Uterus (tissue), 4 donors: ENCODE data around the gene NDC1. TPM values are rescaled to one million over a fixed set of nuclear protein-coding genes. Genes with fewer than 3 reads are reported as not detected.
"Not testable (repeated sequence)": the region's sequence is repeated elsewhere in the genome, so short reads cannot be mapped to it uniquely, and the experiment has no call there.

Experiments used
- DNase-seq, 2 donors: peaks; one replicate each; pipeline ENCODE4 v3.0.0-alpha.2; 2019 to 2020
- H3K27ac ChIP-seq, 2 donors: fragments of 200-600 bp; sonication (generic); 1 replicate in 1 of 2; 2 replicates in 1 of 2; pipeline ENCODE4 v1.5.1; 2016 to 2018
- H3K27me3 ChIP-seq, 2 donors: fragments of 200-600 bp; sonication (generic); one replicate each; pipeline ENCODE4 v1.5.1; 2018 to 2019; ENCODE audit warnings: control low read depth in 1 of 2
- H3K36me3 ChIP-seq, 2 donors: fragments of 200-600 bp; sonication (generic); one replicate each; pipeline ENCODE4 v1.5.1; 2019; ENCODE audit warnings: control low read depth in 1 of 2
- H3K4me1 ChIP-seq, 2 donors: fragments of 200-600 bp; sonication (generic); one replicate each; pipeline ENCODE4 v1.5.1; 2018 to 2019; ENCODE audit warnings: control low read depth in 1 of 2
- H3K4me3 ChIP-seq, 2 donors: fragments of 200-600 bp; sonication (generic); 1 replicate in 1 of 2; 2 replicates in 1 of 2; pipeline ENCODE4 v1.5.1; 2018 to 2019; ENCODE audit warnings: mild to moderate bottlenecking in 1 of 2
- H3K9me3 ChIP-seq, 2 donors: fragments of 200-600 bp; sonication (generic); one replicate each; pipeline ENCODE4 v1.5.1; 2019; ENCODE audit warnings: control low read depth in 1 of 2
- POLR2A ChIP-seq, 2 donors: fragments of 450-650 bp; IDR thresholded peaks; one replicate each; pipeline ENCODE4 v1.6.1; 2016; ENCODE audit warnings: antibody characterized with exemption in 2 of 2, mild to moderate bottlenecking in 1 of 2, moderate library complexity in 1 of 2
- intact Hi-C: fragments of 100-400 bp; cut with DNase I; formaldehyde crosslinking; loops from one replicate; pipeline ENCODE4 v1.15.1; 2023; ENCODE audit warnings: low total_unique reads
- total RNA-seq, 4 donors: library from RNA; depleted of rRNA in 3 of 4; stranded (reverse); fragments of >200 nt in 3 of 4; gene quantifications; one replicate each; pipeline versions ENCODE4 v1.1.0 to v1.2.4, GENCODE V29; 2014 to 2023
- TF ChIP-seq, protein P1 (sequence below), 4 experiments: fragments of 200-600 bp in 2 of 4; fragments of 450-650 bp in 2 of 4; sonication (generic) in 2 of 4; IDR thresholded peaks; one replicate each; pipeline ENCODE4 v1.5.1; 2016 to 2019; ENCODE audit warnings: antibody characterized with exemption in 4 of 4, mild to moderate bottlenecking in 2 of 4, moderate library complexity in 1 of 4
- donor health status: DM: yes; HTN: yes; CAD: no.

The NDC1 gene, protein sequence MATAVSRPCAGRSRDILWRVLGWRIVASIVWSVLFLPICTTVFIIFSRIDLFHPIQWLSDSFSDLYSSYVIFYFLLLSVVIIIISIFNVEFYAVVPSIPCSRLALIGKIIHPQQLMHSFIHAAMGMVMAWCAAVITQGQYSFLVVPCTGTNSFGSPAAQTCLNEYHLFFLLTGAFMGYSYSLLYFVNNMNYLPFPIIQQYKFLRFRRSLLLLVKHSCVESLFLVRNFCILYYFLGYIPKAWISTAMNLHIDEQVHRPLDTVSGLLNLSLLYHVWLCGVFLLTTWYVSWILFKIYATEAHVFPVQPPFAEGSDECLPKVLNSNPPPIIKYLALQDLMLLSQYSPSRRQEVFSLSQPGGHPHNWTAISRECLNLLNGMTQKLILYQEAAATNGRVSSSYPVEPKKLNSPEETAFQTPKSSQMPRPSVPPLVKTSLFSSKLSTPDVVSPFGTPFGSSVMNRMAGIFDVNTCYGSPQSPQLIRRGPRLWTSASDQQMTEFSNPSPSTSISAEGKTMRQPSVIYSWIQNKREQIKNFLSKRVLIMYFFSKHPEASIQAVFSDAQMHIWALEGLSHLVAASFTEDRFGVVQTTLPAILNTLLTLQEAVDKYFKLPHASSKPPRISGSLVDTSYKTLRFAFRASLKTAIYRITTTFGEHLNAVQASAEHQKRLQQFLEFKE
- 10 to 100 TPM in 3 of 4 donors, 1 to 10 TPM in 1; 6.1 to 41.8 (median 16.8) TPM for total RNA-seq

DNA sequence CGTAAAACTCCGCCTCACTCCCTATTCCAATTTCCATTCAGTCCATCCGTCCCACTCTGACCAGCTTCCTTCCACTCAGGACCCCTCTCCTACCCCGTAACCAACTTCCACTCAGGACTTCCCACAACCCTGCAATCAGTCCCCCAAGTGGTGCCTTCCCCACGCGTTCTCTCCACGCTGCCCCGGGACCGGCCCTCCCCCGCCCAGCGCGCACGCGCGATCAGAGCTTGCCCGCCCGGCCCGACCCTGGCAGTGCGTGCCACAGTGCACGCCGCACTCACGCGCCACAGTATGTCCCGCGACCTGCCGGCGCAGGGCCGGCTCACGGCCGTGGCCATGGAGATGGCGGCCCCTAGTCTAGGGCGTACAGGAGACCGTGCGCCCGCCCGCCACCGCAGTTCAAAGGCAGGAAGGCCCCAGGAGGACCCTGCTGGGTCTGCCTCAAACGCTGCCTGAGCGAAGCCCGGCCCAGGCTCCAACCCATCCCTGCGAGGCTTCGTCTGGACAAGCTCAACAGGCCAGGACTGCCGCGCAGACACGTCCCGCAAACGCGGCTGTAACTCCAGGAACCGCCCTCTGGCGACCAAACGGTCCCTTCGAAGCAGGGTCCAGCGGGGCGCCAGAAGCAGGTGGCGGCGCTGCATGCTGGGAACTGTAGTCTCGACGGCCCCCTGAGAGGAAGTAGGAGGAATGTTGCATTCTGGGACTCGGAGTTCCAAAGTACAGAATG, at the start of gene NDC1:
NDC1 (minus strand) TSS at position 373 of the 730 bp plus-strand sequence; CDS start at position 338, 35 bp downstream.
- peak; percentile 89 to 90 for DNase-seq
- no peaks in the 10 kb centered on the region for H3K4me1 ChIP-seq
- no peaks in the 10 kb centered on the region for H3K27me3 ChIP-seq
- H3K36me3 ChIP-seq = no peaks in the 10 kb centered on the region
- peak within 1 kb of the TSS; percentile 87 to 91 for H3K27ac ChIP-seq
- peaks cover 0 to 5% of the 10 kb centered on the region in 2 donors for H3K9me3 ChIP-seq
- TF ChIP-seq, protein P1, sequence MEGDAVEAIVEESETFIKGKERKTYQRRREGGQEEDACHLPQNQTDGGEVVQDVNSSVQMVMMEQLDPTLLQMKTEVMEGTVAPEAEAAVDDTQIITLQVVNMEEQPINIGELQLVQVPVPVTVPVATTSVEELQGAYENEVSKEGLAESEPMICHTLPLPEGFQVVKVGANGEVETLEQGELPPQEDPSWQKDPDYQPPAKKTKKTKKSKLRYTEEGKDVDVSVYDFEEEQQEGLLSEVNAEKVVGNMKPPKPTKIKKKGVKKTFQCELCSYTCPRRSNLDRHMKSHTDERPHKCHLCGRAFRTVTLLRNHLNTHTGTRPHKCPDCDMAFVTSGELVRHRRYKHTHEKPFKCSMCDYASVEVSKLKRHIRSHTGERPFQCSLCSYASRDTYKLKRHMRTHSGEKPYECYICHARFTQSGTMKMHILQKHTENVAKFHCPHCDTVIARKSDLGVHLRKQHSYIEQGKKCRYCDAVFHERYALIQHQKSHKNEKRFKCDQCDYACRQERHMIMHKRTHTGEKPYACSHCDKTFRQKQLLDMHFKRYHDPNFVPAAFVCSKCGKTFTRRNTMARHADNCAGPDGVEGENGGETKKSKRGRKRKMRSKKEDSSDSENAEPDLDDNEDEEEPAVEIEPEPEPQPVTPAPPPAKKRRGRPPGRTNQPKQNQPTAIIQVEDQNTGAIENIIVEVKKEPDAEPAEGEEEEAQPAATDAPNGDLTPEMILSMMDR (IDR thresholded peaks at IDR 0.05) = peak; percentile 30 to 43 (median 38)
- no peak for TF ChIP-seq POLR2A (IDR thresholded peaks at IDR 0.05)
- intact Hi-C loops = no loop called here
- peak within 1 kb of the TSS; percentile 53 to 97 for H3K4me3 ChIP-seq

DNA sequence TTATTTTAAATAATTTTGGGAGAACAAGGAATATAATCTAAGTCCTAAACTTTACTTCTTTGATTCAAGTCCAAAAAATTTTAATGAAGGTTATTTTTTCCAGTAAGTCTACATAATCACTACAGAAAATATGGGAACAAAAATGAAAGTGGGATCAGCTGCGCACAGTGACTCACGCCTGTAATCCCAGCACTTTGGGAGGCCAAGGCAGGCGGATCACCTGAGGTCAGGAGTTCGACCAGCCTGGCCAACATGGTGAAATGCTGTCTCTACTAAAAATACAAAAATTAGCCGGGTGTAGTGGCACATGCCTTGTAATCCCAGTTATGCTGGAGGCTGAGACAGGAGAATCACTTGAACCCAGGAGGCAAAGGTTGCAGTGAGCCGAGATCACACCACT, 45.5 kb upstream of the NDC1 start:
- H3K36me3 ChIP-seq, DNase-seq, H3K27me3 ChIP-seq, H3K27ac ChIP-seq, H3K4me1 ChIP-seq, H3K9me3 ChIP-seq, H3K4me3 ChIP-seq, intact Hi-C loops: not testable (repeated sequence)

DNA sequence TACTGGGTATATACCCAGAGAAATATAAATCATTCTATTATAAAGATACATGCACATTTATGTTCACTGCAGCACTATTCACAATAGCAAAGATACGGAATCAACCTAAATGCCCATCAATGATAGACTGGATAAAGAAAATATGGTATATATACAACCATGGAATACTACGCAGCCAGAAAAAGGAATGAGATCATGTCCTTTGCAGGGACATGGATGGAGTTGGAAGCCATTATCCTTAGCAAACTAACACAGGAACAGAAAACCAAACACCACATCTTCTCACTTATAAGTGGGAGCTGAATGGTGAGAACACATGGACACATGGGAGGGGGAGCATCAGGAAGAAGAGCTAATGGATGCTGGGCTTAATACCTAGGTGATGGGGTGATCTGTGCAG, 43.8 kb upstream of the NDC1 start:
- intact Hi-C loops, H3K4me3 ChIP-seq, H3K36me3 ChIP-seq, H3K4me1 ChIP-seq, H3K27me3 ChIP-seq, DNase-seq, H3K27ac ChIP-seq, H3K9me3 ChIP-seq: not testable (repeated sequence)

DNA sequence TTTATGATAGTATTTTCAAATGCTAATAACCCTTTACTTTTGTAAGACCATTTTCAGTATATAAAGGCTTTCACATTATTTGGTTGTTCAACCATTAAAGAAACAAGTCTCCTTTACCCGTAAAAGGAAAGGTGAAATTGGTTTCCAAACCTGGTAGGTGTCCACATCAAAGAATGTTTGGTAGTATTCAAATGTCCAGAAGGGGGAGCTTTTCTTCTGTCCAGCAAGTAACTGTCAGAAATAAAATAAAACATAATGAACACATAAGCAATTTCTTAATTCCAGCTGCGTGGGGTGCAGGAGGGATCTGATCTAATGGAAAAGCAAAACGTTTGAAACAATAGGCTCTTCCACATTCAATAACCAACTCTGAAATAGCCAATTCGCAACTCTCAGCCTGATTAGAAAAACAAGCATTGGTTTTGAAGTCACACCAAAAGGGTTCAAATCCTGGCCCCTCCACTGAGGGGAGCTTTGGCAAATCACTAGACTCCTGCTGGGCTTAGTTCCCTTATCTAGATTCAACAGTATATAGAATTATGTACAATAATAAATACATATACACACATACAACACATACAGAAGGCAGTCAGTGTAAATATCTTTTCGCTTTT, 40.5 kb upstream of the NDC1 start:
- TF ChIP-seq, protein P1 (IDR thresholded peaks at IDR 0.05) = peak; percentile 46 to 63 (median 54)
- no peak for TF ChIP-seq POLR2A (IDR thresholded peaks at IDR 0.05)
- H3K27ac ChIP-seq = no peak overlapping the region
- H3K27me3 ChIP-seq = no peaks in the 10 kb centered on the region
- H3K9me3 ChIP-seq = no peaks in the 10 kb centered on the region
- no peaks in the 10 kb centered on the region for H3K36me3 ChIP-seq
- no peaks in the 10 kb centered on the region for H3K4me1 ChIP-seq
- H3K4me3 ChIP-seq = no peak overlapping the region
- DNase-seq = no peak
- intact Hi-C loops = no loop called here

DNA sequence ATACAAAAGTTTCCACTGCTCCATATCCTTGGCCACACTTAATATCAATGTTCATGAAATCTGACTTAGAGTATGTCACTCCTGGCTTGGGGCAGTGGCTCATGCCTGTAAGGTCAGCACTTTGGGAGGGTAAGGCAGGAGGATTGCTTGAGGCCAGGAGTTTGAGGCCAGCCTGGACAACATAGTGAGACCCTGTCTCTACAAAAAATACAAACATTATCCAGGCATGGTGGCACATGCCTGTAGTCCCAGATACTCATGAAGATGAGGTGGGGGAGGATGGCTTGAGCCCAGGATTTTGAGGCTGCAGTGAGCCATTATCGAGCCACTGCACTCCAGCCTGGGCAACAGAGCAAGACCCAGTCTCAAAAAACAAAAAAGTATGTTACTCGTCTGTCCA, 37.1 kb upstream of the NDC1 start:
- H3K27me3 ChIP-seq, intact Hi-C loops, H3K36me3 ChIP-seq, H3K4me1 ChIP-seq, H3K9me3 ChIP-seq, DNase-seq, H3K27ac ChIP-seq, H3K4me3 ChIP-seq: not testable (repeated sequence)

DNA sequence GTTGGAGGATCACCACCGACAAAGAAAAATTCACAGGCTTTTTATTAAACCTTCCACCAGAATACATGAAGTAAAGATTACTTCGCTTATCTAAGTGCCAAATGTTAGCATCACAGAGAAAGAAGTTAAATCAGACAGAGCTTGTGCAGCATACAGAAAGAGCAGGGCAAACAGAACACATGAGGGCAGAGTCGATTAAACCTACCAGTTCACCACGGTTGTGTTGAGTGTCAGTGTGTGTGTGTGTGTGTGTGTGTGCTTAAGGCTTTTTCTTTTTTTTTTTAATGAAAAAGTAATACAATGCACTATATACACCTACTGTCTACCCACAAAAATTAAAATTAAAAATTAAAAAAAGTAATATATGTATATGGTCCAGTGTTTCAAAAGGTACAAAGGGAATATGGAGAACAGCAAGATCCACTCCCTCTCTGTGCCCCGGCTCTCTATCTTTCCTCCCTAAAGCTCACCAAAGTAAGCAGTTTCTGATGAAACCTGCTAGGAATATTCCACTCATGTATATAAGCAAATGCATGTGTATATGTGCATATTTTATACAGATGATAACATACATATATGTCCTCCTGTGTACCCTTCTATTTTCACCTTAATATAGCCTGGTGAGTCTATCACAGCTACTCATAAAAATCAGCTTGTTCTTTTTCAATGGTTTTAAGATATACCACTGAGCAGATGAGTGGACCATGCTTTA, 33.8 kb upstream of the NDC1 start:
- Histone ChIP-seq H3K36me3 (no peaks in the 10 kb centered on the region), H3K27me3 (no peaks in the 10 kb centered on the region), H3K4me1 (no peaks in the 10 kb centered on the region), H3K4me3 (no peak overlapping the region), H3K9me3 (no peaks in the 10 kb centered on the region), H3K27ac (no peak overlapping the region)
- TF ChIP-seq, protein P1 (IDR thresholded peaks at IDR 0.05) = no peak
- TF ChIP-seq POLR2A (IDR thresholded peaks at IDR 0.05) = no peak
- intact Hi-C loops = no loop called here
- DNase-seq = no peak
